Measurements from ENCODE around the gene BRF1. TPM values are rescaled to one million over a fixed set of nuclear protein-coding genes. Genes with fewer than 3 reads are reported as not detected.

BRF1 gene, protein sequence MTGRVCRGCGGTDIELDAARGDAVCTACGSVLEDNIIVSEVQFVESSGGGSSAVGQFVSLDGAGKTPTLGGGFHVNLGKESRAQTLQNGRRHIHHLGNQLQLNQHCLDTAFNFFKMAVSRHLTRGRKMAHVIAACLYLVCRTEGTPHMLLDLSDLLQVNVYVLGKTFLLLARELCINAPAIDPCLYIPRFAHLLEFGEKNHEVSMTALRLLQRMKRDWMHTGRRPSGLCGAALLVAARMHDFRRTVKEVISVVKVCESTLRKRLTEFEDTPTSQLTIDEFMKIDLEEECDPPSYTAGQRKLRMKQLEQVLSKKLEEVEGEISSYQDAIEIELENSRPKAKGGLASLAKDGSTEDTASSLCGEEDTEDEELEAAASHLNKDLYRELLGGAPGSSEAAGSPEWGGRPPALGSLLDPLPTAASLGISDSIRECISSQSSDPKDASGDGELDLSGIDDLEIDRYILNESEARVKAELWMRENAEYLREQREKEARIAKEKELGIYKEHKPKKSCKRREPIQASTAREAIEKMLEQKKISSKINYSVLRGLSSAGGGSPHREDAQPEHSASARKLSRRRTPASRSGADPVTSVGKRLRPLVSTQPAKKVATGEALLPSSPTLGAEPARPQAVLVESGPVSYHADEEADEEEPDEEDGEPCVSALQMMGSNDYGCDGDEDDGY
- 25.3 and 34.3 TPM in 2 replicates for total RNA-seq

DNA sequence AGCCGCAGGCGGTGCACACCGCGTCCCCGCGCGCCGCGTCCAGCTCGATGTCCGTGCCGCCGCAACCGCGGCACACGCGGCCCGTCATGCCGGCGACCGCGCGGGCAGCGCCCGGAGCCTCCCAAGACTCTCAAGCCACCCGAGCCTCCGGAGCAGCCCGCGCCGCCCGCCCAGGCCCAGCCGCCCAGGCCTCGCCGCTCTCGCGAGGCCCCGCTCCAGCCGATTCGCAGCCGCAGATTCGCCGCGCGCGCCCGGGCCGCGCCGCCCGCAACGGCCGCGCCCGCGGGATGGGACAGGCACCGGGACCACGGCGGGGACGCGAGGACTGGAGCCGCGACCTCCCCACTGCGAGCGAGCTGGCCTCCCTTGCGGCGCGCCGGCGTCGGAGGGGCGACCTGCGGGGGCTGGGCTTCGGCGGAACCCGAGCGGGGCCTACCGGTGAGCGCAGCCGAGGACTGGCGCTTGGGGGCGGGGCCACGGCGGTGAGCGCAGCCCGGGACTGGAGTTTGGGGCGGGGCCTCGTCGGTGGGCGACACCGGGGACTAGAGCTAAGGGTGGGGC is at the start of gene BRF1:
Gene BRF1 (minus strand): TSS at position 460 of the 561 bp plus-strand sequence. CDS start 372 bp downstream, at position 88.

DNA sequence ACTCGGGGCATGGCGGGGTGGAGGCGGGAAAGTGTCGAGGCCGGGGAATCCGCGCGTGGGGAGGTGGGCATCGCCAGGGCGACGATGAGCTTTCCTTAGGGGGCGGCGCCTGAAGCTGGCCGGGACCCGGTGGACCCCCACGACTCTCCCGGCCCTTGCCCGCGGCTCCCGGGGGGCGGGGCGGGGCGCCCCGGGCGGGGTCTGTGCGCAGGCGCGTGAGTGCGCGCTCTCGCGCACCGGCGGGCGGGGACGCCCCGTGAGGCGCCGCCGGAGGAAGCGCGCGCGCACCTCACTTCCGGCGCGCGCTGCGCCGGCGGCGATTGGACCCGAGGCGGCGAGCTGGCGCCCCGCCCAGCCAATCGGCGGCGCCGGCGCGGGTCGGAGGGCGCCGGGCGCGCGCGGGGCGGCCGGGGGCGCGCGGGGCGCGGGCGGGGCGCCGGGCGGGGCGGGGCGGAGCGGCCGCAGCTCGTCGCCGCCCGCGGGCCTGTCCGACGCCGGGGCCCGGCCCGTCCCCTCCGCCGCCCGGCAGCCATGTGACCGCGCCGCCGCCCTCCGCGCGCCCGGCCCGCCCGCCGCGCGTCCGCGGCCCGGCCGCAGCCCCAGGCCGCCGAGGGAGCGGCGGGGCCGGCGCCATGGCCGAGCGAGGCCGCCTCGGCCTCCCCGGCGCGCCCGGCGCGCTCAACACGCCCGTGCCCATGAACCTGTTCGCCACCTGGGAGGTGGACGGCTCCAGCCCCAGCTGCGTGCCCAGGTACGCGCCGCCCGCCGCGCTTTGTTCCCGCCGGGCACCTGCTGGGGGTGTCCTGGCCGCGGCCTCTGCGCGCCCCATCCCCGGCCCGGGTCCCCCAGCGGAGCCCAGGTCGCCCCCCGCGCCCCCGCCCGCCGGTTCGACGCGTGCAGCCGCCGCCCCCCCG is 13.7 kb upstream of the BRF1 start, which contains the start of gene PACS2:
Gene PACS2 (plus strand): TSS at position 462 of the 914 bp plus-strand sequence. CDS start 171 bp downstream, at position 633.

DNA sequence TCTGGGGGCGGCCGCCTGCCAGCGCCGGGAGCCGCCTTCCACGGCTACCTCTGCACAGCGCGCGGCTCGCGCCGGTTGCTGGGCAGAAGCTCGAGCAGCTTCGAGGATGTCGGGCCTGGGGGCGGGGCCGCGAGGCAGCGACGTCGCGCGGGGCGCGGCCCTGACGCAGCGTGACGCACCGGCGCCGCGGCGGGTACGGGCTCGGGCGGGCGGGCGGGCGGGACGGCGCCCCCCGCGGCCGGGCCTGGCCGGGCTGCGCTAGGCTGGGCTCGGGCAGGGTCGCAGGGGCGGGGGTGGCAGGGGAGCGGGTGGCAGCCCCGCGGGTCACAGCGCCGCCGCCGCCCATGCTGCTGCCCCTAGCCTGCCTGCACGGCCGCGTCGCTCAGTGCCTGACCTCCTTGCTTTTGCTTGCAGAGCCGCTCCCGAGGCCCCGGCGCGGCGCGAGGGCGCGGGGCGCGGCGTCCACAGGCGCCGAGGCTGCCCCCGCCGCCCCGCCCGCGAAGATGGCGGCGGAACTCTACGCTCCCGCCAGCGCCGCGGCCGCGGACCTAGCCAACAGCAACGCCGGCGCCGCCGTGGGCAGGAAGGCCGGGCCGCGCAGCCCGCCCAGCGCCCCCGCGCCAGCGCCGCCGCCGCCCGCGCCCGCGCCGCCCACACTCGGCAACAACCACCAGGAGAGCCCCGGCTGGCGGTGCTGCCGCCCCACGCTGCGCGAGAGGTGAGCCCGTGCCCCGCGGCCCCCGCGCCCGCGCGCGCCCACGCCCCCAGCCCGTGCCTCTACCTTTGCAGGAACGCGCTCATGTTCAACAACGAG is 52.2 kb downstream of the BRF1 start, which contains the start of gene BTBD6:
Gene BTBD6 (plus strand): TSS at position 166 of the 814 bp plus-strand sequence. CDS start 179 bp downstream, at position 345.

DNA sequence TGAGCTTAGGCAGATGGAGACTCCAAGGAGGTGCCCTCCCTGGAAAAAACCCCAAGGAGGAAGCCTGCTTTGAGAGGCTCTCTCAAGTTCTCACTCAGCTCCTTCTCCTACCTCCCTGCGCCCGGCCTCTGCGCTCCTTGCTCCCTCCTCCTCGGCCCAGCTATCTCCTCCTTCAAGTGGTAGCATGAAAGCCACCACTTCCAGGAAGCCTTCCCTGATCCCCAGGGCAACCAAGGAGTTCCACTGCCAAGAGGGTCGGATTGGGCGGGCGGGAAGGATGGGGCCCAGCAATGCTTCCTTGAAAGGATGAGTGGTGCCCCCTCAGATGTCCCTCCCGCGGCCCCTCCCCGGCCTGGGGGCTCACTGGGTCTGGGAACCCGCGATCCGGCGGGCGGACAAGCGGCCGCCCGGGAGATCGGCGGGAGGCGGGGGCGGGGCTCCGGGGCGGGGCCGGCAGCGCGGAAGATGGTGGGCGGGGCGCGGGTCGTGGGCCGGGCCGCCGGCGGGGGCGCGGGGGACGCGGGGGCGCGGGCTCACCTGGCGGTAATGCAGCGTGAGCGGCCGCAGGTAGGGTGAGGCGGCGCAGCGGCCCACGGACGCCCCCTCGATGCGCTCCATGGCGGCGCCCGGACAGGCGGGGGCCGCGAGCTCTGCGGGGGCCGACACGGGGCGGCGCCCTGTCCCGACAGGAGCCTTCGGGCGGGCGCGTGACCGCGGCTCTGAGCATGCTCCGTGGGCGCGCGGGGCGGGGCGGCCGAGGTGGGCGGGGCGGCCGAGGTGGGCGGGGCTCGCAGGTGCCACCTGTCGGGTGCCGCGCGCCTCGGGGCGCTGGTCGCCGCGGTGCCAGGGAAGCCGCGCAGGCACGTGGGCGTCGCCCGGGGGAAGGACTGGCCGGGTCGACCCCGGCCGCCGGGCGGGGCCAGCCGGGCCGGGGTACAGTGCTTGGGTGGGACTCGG is 119.9 kb downstream of the BRF1 start, which contains the start of gene NUDT14:
Gene NUDT14 (minus strand): TSS at position 721 of the 957 bp plus-strand sequence. CDS start 103 bp downstream, at position 618.

DNA sequence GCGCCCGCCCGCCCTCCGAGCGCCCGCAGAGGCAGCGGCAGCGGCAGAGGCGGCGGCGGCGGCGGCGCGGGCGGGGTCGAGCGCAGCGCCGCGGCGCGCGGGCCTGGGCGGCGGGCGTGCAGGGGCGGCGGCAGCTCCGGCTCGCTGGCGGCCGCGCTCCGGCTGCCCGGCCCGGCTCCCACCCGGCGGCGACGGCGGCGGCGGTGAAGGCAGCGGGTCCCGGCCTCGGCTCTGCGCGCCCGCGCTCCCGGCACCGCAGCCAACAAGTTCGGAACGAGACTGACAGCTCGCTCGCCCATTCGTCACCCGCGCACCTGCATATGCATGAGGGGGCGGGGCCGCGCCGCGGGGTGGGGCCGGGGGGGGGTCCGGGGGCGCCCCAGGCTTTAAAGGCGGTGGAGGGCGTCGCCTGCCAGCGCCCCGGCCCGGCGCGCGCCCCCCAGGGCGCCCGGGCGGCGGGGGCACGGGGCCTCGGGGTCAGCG is 132.3 kb downstream of the BRF1 start, which contains the start of gene JAG2:
Gene JAG2 (minus strand): TSS at position 281 of the 483 bp plus-strand sequence. CDS start 356 bp downstream, outside the sequence.

Other genes with a start within 250 kb of the BRF1 start
- gene GPR132, start 235.6 kb downstream of the BRF1 start, total RNA-seq: 1.4 TPM in 1 of 2 replicates, not detected in the other
- gene JAG2, start 132.2 kb downstream of the BRF1 start, total RNA-seq: 0.12 and 1.4 TPM in 2 replicates
- 8.2 and 27.5 TPM in 2 replicates for gene NUDT14, start 119.7 kb downstream of the BRF1 start, total RNA-seq
- gene BTBD6, start 52.5 kb downstream of the BRF1 start, total RNA-seq: 45.9 and 57.3 TPM in 2 replicates
- gene PACS2, start 13.7 kb upstream of the BRF1 start, total RNA-seq: 46.3 and 56.9 TPM in 2 replicates
- gene TEX22, start 97.5 kb upstream of the BRF1 start, total RNA-seq: 0.43 and 0.82 TPM in 2 replicates
- 43.3 and 74.5 TPM in 2 replicates for gene MTA1, start 118.8 kb upstream of the BRF1 start, total RNA-seq
- gene CRIP2, start 173.8 kb upstream of the BRF1 start, total RNA-seq: 60.6 and 177 TPM in 2 replicates
- gene CRIP1, start 185.9 kb upstream of the BRF1 start, total RNA-seq: 2.2 and 7.5 TPM in 2 replicates
- gene TEDC1, start 190.2 kb upstream of the BRF1 start, total RNA-seq: 3.6 and 6.0 TPM in 2 replicates
- gene TMEM121, start 225.6 kb upstream of the BRF1 start, total RNA-seq: 8.2 and 11.5 TPM in 2 replicates